ENCODE results near the gene NR3C2.
A peak's percentile ranks its signal among the peaks of the same experiment; 100 is the strongest.

The NR3C2 gene

GRCh38 chr4:148441986-148442831 is at the start of gene NR3C2:
NR3C2 (minus strand) TSS chr4:148442414.
- WGBS (ENCODE audit: insufficient coverage, insufficient read length): no CpG with 5 or more reads among the region's 65 CpGs
- Histone ChIP-seq H3K27ac (ENCODE audit: low read length) (no peak within 1 kb of the TSS), H3K27me3 (ENCODE audit: control insufficient read depth, insufficient read depth, low read length) (peaks cover 6% of the 10 kb centered on the region; the same call in 1 of the 2 replicates), H3K4me3 (ENCODE audit: low read length) (peak within 1 kb of the TSS; percentile 78), H3K9me3 (ENCODE audit: control insufficient read depth, insufficient read depth, low read length) (no peaks in the 10 kb centered on the region), H3K36me3 (ENCODE audit: control insufficient read depth, insufficient read depth, low read length) (no peaks in the 10 kb centered on the region), H3K4me1 (ENCODE audit: control insufficient read depth, insufficient read depth, low read length) (no peaks in the 10 kb centered on the region)
- DNase-seq (ENCODE audit: low read depth, low spot score): peak; percentile 95

DNA sequence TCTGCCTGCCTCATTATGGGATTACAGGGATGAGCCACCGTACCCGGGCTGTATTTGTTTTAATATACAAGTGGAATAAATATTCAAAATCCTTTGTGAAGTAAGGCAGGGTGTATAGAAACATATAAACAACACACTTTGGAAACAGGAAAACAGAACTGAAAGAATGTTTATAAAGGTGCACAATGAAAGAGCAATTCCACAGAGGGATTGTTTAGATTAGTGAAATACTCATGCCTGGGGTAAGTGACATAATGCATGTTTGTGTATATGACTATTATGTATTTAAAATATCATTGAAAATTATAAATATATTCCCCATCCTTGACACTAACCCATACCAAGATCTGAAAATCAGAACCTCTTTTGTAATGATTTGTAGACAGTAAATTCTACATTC is 45.0 kb upstream of the NR3C2 start:
- H3K4me3 ChIP-seq (ENCODE audit: low read length): no peak overlapping the region
- no peaks in the 10 kb centered on the region for H3K27me3 ChIP-seq (ENCODE audit: control insufficient read depth, insufficient read depth, low read length)
- H3K27ac ChIP-seq (ENCODE audit: low read length): no peak overlapping the region
- WGBS (ENCODE audit: insufficient coverage, insufficient read length): no CpG with 5 or more reads among the region's 2 CpGs
- H3K4me1 ChIP-seq (ENCODE audit: control insufficient read depth, insufficient read depth, low read length): no peaks in the 10 kb centered on the region
- H3K9me3 ChIP-seq (ENCODE audit: control insufficient read depth, insufficient read depth, low read length): no peaks in the 10 kb centered on the region
- no peak for DNase-seq (ENCODE audit: low read depth, low spot score)
- no peaks in the 10 kb centered on the region for H3K36me3 ChIP-seq (ENCODE audit: control insufficient read depth, insufficient read depth, low read length)

DNA sequence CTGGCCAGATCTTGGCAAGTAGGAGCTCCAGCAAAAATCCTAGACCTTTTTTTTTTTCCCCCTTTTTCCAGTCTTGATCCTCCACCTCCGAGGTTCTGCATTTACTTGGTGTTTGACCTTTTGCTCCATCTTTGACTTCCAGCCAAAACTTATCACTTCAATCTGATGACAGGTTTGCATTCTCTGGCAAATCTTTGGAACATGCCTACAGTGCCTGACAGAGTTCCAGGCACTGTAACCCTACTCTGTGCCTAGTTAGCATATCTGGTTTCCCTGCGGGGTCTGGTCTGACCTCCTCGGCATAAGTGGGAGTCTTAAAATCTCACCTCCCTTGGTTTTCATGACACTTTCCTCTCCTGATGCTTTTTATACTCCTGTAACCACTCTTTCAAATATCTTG is 39.4 kb upstream of the NR3C2 start:
- H3K4me3 ChIP-seq (ENCODE audit: low read length): no peak overlapping the region
- H3K27me3 ChIP-seq (ENCODE audit: control insufficient read depth, insufficient read depth, low read length): no peaks in the 10 kb centered on the region
- no peaks in the 10 kb centered on the region for H3K9me3 ChIP-seq (ENCODE audit: control insufficient read depth, insufficient read depth, low read length)
- no peaks in the 10 kb centered on the region for H3K4me1 ChIP-seq (ENCODE audit: control insufficient read depth, insufficient read depth, low read length)
- no peak overlapping the region for H3K27ac ChIP-seq (ENCODE audit: low read length)
- no peak for DNase-seq (ENCODE audit: low read depth, low spot score)
- no peaks in the 10 kb centered on the region for H3K36me3 ChIP-seq (ENCODE audit: control insufficient read depth, insufficient read depth, low read length)
- WGBS (ENCODE audit: insufficient coverage, insufficient read length): no CpG with 5 or more reads among the region's 3 CpGs

GRCh38 chr4:148477276-148477675 is 35.1 kb upstream of the NR3C2 start:
- no peaks in the 10 kb centered on the region for H3K27me3 ChIP-seq (ENCODE audit: control insufficient read depth, insufficient read depth, low read length)
- H3K4me1 ChIP-seq (ENCODE audit: control insufficient read depth, insufficient read depth, low read length): no peaks in the 10 kb centered on the region
- no peaks in the 10 kb centered on the region for H3K9me3 ChIP-seq (ENCODE audit: control insufficient read depth, insufficient read depth, low read length)
- H3K4me3 ChIP-seq (ENCODE audit: low read length): no peak overlapping the region
- no peak overlapping the region for H3K27ac ChIP-seq (ENCODE audit: low read length)
- no peaks in the 10 kb centered on the region for H3K36me3 ChIP-seq (ENCODE audit: control insufficient read depth, insufficient read depth, low read length)
- peak; percentile 4 for DNase-seq (ENCODE audit: low read depth, low spot score)
- no CpG with 5 or more reads among the region's 3 CpGs for WGBS (ENCODE audit: insufficient coverage, insufficient read length)

GRCh38 chr4:148469938-148470337 is 27.7 kb upstream of the NR3C2 start:
- no peaks in the 10 kb centered on the region for H3K4me1 ChIP-seq (ENCODE audit: control insufficient read depth, insufficient read depth, low read length)
- H3K27ac ChIP-seq (ENCODE audit: low read length): no peak overlapping the region
- H3K4me3 ChIP-seq (ENCODE audit: low read length): no peak overlapping the region
- H3K9me3 ChIP-seq (ENCODE audit: control insufficient read depth, insufficient read depth, low read length): no peaks in the 10 kb centered on the region
- no peaks in the 10 kb centered on the region for H3K36me3 ChIP-seq (ENCODE audit: control insufficient read depth, insufficient read depth, low read length)
- no peak for DNase-seq (ENCODE audit: low read depth, low spot score)
- no peaks in the 10 kb centered on the region for H3K27me3 ChIP-seq (ENCODE audit: control insufficient read depth, insufficient read depth, low read length)
- WGBS (ENCODE audit: insufficient coverage, insufficient read length): no CpG with 5 or more reads among the region's 2 CpGs

- no peaks in the 10 kb centered on the region for H3K36me3 ChIP-seq (ENCODE audit: control insufficient read depth, insufficient read depth, low read length)
- no peak overlapping the region for H3K4me3 ChIP-seq (ENCODE audit: low read length)
- H3K27me3 ChIP-seq (ENCODE audit: control insufficient read depth, insufficient read depth, low read length): no peaks in the 10 kb centered on the region
- no peaks in the 10 kb centered on the region for H3K4me1 ChIP-seq (ENCODE audit: control insufficient read depth, insufficient read depth, low read length)
- DNase-seq (ENCODE audit: low read depth, low spot score): no peak
- no peak overlapping the region for H3K27ac ChIP-seq (ENCODE audit: low read length)
- H3K9me3 ChIP-seq (ENCODE audit: control insufficient read depth, insufficient read depth, low read length): no peaks in the 10 kb centered on the region
Measured at GRCh38 chr4:148454835-148455234, 12.6 kb upstream of the NR3C2 start.

- no peak for DNase-seq (ENCODE audit: low read depth, low spot score)
- no CpG with 5 or more reads among the region's 4 CpGs for WGBS (ENCODE audit: insufficient coverage, insufficient read length)
Measured at GRCh38 chr4:148453833-148454232, 11.6 kb upstream of the NR3C2 start.

GRCh38 chr4:148452970-148453369 is 10.8 kb upstream of the NR3C2 start:
- no peak overlapping the region for H3K27ac ChIP-seq (ENCODE audit: low read length)
- H3K27me3 ChIP-seq (ENCODE audit: control insufficient read depth, insufficient read depth, low read length): no peaks in the 10 kb centered on the region
- H3K4me1 ChIP-seq (ENCODE audit: control insufficient read depth, insufficient read depth, low read length): no peaks in the 10 kb centered on the region
- no peaks in the 10 kb centered on the region for H3K9me3 ChIP-seq (ENCODE audit: control insufficient read depth, insufficient read depth, low read length)
- H3K4me3 ChIP-seq (ENCODE audit: low read length): no peak overlapping the region
- no peaks in the 10 kb centered on the region for H3K36me3 ChIP-seq (ENCODE audit: control insufficient read depth, insufficient read depth, low read length)
- no peak for DNase-seq (ENCODE audit: low read depth, low spot score)
- WGBS (ENCODE audit: insufficient coverage, insufficient read length): no CpG with 5 or more reads among the region's 1 CpG

More at GRCh38 chr4:148453833-148454232, 11.6 kb upstream of the NR3C2 start:
- H3K4me1 ChIP-seq (ENCODE audit: control insufficient read depth, insufficient read depth, low read length): no peaks in the 10 kb centered on the region
- no peaks in the 10 kb centered on the region for H3K27me3 ChIP-seq (ENCODE audit: control insufficient read depth, insufficient read depth, low read length)
- no peak overlapping the region for H3K27ac ChIP-seq (ENCODE audit: low read length)
- H3K36me3 ChIP-seq (ENCODE audit: control insufficient read depth, insufficient read depth, low read length): no peaks in the 10 kb centered on the region
- no peak overlapping the region for H3K4me3 ChIP-seq (ENCODE audit: low read length)
- no peaks in the 10 kb centered on the region for H3K9me3 ChIP-seq (ENCODE audit: control insufficient read depth, insufficient read depth, low read length)

DNA sequence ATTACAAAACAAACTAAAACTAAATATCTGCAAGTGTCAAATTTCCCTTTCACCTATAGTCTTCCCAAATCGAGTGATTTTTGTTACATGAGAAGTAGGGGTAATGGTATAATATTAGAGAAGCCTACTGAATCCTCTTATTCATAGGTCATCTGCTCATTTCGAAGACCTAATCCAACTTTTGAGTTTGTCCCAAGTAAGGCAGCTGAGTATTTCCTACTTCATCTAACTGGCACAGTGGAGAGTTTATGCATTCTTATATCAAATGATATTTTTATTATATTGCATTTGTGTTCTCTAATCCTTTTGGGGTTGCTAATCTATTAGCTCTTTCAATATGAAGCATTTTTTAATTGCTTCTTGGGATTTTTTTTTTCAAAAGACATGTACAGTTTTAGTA is 7.7 kb upstream of the NR3C2 start:
- WGBS (ENCODE audit: insufficient coverage, insufficient read length): no CpG with 5 or more reads among the region's 2 CpGs
- DNase-seq (ENCODE audit: low read depth, low spot score): no peak

DNA sequence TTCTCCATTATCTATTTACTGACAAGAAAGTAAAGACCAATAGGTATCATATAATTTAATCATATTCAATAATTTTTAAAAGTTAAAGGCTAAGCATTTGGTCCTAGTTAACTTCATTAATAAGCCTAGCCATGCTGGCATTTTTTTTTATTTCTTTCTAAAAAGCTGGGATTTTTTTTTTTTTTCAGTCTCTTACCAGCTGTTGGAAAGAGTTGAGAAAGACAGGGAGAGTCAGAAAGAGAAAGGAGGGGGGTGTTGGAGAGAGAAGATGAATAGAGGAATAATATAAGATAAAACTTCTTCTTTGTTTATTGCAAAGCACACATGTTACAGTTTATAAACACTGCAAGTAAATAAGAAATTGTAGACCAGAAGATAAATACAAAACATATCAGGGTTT is 5.9 kb upstream of the NR3C2 start:
- no peaks in the 10 kb centered on the region for H3K9me3 ChIP-seq (ENCODE audit: control insufficient read depth, insufficient read depth, low read length)
- no peak overlapping the region for H3K4me3 ChIP-seq (ENCODE audit: low read length)
- H3K27me3 ChIP-seq (ENCODE audit: control insufficient read depth, insufficient read depth, low read length): peaks cover 6% of the 10 kb centered on the region; the same call in 1 of the 2 replicates

More for the DNA sequence above, 7.7 kb upstream of the NR3C2 start:
- no peaks in the 10 kb centered on the region for H3K9me3 ChIP-seq (ENCODE audit: control insufficient read depth, insufficient read depth, low read length)
- H3K27me3 ChIP-seq (ENCODE audit: control insufficient read depth, insufficient read depth, low read length): no peaks in the 10 kb centered on the region
- no peak overlapping the region for H3K4me3 ChIP-seq (ENCODE audit: low read length)
- H3K4me1 ChIP-seq (ENCODE audit: control insufficient read depth, insufficient read depth, low read length): peaks cover 1% of the 10 kb centered on the region; the same call in 1 of the 2 replicates
- H3K27ac ChIP-seq (ENCODE audit: low read length): no peak overlapping the region
- no peaks in the 10 kb centered on the region for H3K36me3 ChIP-seq (ENCODE audit: control insufficient read depth, insufficient read depth, low read length)

DNA sequence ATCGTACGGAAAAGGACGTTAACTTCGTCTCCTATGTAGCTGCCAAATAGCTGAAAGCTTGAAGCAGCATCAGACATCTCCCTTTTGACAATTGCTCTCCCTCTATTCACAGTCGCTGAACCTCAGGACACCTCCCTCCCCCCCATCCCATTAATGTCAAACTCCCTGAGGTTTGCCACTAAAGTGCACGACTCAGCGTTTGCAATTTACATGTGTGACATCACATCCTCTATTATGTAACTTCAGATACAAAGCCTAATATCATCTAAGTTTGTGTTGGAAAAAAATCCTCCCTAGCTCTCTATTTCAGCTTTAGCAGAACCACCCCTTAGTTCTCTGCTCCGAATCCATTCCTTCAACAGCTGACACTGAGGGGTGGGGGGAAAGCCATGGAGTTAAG is 5.5 kb upstream of the NR3C2 start:
- no peak overlapping the region for H3K27ac ChIP-seq (ENCODE audit: low read length)
- no peaks in the 10 kb centered on the region for H3K9me3 ChIP-seq (ENCODE audit: control insufficient read depth, insufficient read depth, low read length)
- peaks cover 6% of the 10 kb centered on the region; the same call in 1 of the 2 replicates for H3K27me3 ChIP-seq (ENCODE audit: control insufficient read depth, insufficient read depth, low read length)
- no CpG with 5 or more reads among the region's 8 CpGs for WGBS (ENCODE audit: insufficient coverage, insufficient read length)
- no peaks in the 10 kb centered on the region for H3K36me3 ChIP-seq (ENCODE audit: control insufficient read depth, insufficient read depth, low read length)
- H3K4me1 ChIP-seq (ENCODE audit: control insufficient read depth, insufficient read depth, low read length): peaks cover 1% of the 10 kb centered on the region; the same call in 1 of the 2 replicates
- no peak overlapping the region for H3K4me3 ChIP-seq (ENCODE audit: low read length)
- DNase-seq (ENCODE audit: low read depth, low spot score): no peak

More for the DNA sequence above, 5.9 kb upstream of the NR3C2 start:
- Histone ChIP-seq H3K36me3 (ENCODE audit: control insufficient read depth, insufficient read depth, low read length) (no peaks in the 10 kb centered on the region), H3K4me1 (ENCODE audit: control insufficient read depth, insufficient read depth, low read length) (peaks cover 1% of the 10 kb centered on the region; the same call in 1 of the 2 replicates), H3K27ac (ENCODE audit: low read length) (no peak overlapping the region)
- DNase-seq (ENCODE audit: low read depth, low spot score): no peak
